AG09319 (cell line): ENCODE measurements around the gene TAOK3.
A peak's percentile ranks its signal among the peaks of the same experiment; 100 is the strongest.

Experiments used
- DNase-seq: peaks from one replicate; pipeline ENCODE4 v3.0.0-alpha.2; 2010; ENCODE audit warnings: low read depth; ENCODE audit errors: extremely low read depth
- CTCF ChIP-seq: IDR thresholded peaks from 2 replicates; pipeline ENCODE4 v1.5.1; 2011; ENCODE audit warnings: low read depth, mild to moderate bottlenecking, inconsistent platforms, low read length, moderate library complexity

The TAOK3 gene

GRCh38 chr12:118327391-118327790, 45.3 kb downstream of the TAOK3 start:
- TF ChIP-seq CTCF = no peak
- DNase-seq = no peak

GRCh38 chr12:118326991-118327390, 45.7 kb downstream of the TAOK3 start:
- peak; percentile 10 for DNase-seq
- no peak for TF ChIP-seq CTCF

GRCh38 chr12:118325081-118325480, 47.6 kb downstream of the TAOK3 start:
- no peak for DNase-seq
- no peak for TF ChIP-seq CTCF

GRCh38 chr12:118319627-118320026, 53.1 kb downstream of the TAOK3 start:
- TF ChIP-seq CTCF = no peak
- no peak for DNase-seq

- no peak for DNase-seq
- no peak for TF ChIP-seq CTCF
Observed at GRCh38 chr12:118318744-118319143, 54.0 kb downstream of the TAOK3 start.

- no peak for DNase-seq
- no peak for TF ChIP-seq CTCF
Observed at GRCh38 chr12:118317729-118318128, 55.0 kb downstream of the TAOK3 start.

GRCh38 chr12:118315821-118316220, 56.9 kb downstream of the TAOK3 start:
- TF ChIP-seq CTCF = no peak
- no peak for DNase-seq

GRCh38 chr12:118312578-118312977, 60.1 kb downstream of the TAOK3 start:
- no peak for TF ChIP-seq CTCF
- DNase-seq = no peak
